ENCODE measurements around the gene DEFB131B. TPM values are rescaled to one million over a fixed set of nuclear protein-coding genes. Genes with fewer than 3 reads are reported as not detected.

DEFB131B gene
- total RNA-seq, 1 donor = not detected

Small RNAs within 50 kb of the gene (small RNA-seq; reads per million reads assigned to genes)
- not detected for gene RNA5SP342

Other genes starting within 250 kb of the DEFB131B start
- gene DEFB108B, start 45.3 kb upstream of the DEFB131B start, total RNA-seq = not detected in 2 replicates
- 8.8 and 9.4 TPM in 2 replicates for gene XNDC1N, start 50.1 kb downstream of the DEFB131B start, total RNA-seq
- gene RNF121, start 50.6 kb downstream of the DEFB131B start, total RNA-seq = 32.1 and 32.2 TPM in 2 replicates
- 4.0 and 4.4 TPM in 2 replicates for gene IL18BP, start 120.5 kb downstream of the DEFB131B start, total RNA-seq
- gene NUMA1, start 202.1 kb downstream of the DEFB131B start, total RNA-seq = 176 and 182 TPM in 2 replicates
- gene LRRC51, start 202.4 kb downstream of the DEFB131B start, total RNA-seq = 5.1 and 6.2 TPM in 2 replicates
- 131 and 138 TPM in 2 replicates for gene LAMTOR1, start 224.8 kb downstream of the DEFB131B start, total RNA-seq
- not detected in 2 replicates for gene TOMT, start 227.5 kb downstream of the DEFB131B start, total RNA-seq
- gene ANAPC15, start 234.2 kb downstream of the DEFB131B start, total RNA-seq = 21.7 and 23.0 TPM in 2 replicates

All from osteoblast (primary cell).